ENCODE measurements around the gene CAP2.

DNA sequence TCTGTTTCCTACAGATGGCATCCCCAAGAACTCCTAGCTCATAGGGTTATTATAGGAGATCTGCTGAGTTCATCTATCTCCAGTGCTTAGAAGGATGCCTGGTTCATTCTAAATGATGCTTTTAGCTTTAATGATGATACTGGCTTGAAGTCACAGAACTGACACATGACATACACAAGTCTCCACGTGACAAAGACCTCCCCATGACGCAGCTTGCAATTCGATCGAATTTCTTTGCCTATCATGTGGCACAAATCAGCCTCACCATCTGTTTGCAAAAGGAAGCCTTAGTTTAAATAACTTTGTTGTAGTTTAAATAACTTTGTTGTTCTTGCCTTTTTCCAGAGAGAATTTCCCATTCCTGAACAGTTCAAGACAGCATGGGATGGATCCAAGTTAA lies 162.6 kb downstream of the CAP2 start:
- TF ChIP-seq, protein P1, sequence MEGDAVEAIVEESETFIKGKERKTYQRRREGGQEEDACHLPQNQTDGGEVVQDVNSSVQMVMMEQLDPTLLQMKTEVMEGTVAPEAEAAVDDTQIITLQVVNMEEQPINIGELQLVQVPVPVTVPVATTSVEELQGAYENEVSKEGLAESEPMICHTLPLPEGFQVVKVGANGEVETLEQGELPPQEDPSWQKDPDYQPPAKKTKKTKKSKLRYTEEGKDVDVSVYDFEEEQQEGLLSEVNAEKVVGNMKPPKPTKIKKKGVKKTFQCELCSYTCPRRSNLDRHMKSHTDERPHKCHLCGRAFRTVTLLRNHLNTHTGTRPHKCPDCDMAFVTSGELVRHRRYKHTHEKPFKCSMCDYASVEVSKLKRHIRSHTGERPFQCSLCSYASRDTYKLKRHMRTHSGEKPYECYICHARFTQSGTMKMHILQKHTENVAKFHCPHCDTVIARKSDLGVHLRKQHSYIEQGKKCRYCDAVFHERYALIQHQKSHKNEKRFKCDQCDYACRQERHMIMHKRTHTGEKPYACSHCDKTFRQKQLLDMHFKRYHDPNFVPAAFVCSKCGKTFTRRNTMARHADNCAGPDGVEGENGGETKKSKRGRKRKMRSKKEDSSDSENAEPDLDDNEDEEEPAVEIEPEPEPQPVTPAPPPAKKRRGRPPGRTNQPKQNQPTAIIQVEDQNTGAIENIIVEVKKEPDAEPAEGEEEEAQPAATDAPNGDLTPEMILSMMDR (IDR thresholded peaks at IDR 0.05): no peak
- no peak for TF ChIP-seq POLR2A (IDR thresholded peaks at IDR 0.05)
